Hindlimb muscle (tissue), 1 donor: Measurements from ENCODE around the gene CLEC16A. TPM values are rescaled to one million over a fixed set of nuclear protein-coding genes. Genes with fewer than 3 reads are reported as not detected.

Experiments used
- DNase-seq: peaks from one replicate; pipeline ENCODE4 v3.0.0-alpha.2; 2013
- polyA plus RNA-seq: library from polyadenylated mRNA; unstranded; fragments of 120-200 nt; gene quantifications from one replicate; pipeline ENCODE4 v1.2.1, GENCODE V29; 2013; ENCODE audit not compliant: insufficient read length

Gene CLEC16A
- polyA plus RNA-seq, 1 donor, result 19.1 TPM

- DNase-seq, result no peak
These were observed 199.8 kb downstream of the CLEC16A start for GRCh38 chr16:11144122-11144521.

- no peak for DNase-seq
These were observed 200.9 kb downstream of the CLEC16A start for GRCh38 chr16:11145173-11145818.

GRCh38 chr16:11145819-11146211, 201.5 kb downstream of the CLEC16A start:
- no peak for DNase-seq

GRCh38 chr16:11147033-11147753, 202.8 kb downstream of the CLEC16A start:
- DNase-seq, result no peak

GRCh38 chr16:11147754-11148444, 203.5 kb downstream of the CLEC16A start:
- peak; percentile 56 for DNase-seq

GRCh38 chr16:11149011-11149616, 204.8 kb downstream of the CLEC16A start:
- DNase-seq, result no peak

- DNase-seq, result no peak
These were observed 205.8 kb downstream of the CLEC16A start for GRCh38 chr16:11150190-11150589.

GRCh38 chr16:11151156-11151884, 207.0 kb downstream of the CLEC16A start:
- no peak for DNase-seq

GRCh38 chr16:11151885-11152629, 207.7 kb downstream of the CLEC16A start:
- DNase-seq, result no peak

GRCh38 chr16:11152677-11153331, 208.4 kb downstream of the CLEC16A start:
- DNase-seq, result no peak

GRCh38 chr16:11155284-11155806, 211.0 kb downstream of the CLEC16A start:
- no peak for DNase-seq

GRCh38 chr16:11156401-11156800, 212.0 kb downstream of the CLEC16A start:
- DNase-seq, result no peak

- no peak for DNase-seq
These were observed 212.8 kb downstream of the CLEC16A start for GRCh38 chr16:11157143-11157542.

- no peak for DNase-seq
These were observed 213.7 kb downstream of the CLEC16A start for GRCh38 chr16:11158018-11158417.

- no peak for DNase-seq
These were observed 214.9 kb downstream of the CLEC16A start for GRCh38 chr16:11159282-11159681.

- no peak for DNase-seq
These were observed 216.3 kb downstream of the CLEC16A start for GRCh38 chr16:11160676-11161115.

- no peak for DNase-seq
These were observed 217.1 kb downstream of the CLEC16A start for GRCh38 chr16:11161439-11161838.

- peak; percentile 54 for DNase-seq
These were observed 217.6 kb downstream of the CLEC16A start for GRCh38 chr16:11161974-11162373.

- DNase-seq, result no peak
These were observed 218.4 kb downstream of the CLEC16A start for GRCh38 chr16:11162586-11163268.

- DNase-seq, result no peak
These were observed 219.4 kb downstream of the CLEC16A start for GRCh38 chr16:11163761-11164261.
